AG10803 (cell line): ENCODE data around the gene FBXL14.

ENCODE experiments used
- DNase-seq: peaks from one replicate; pipeline ENCODE4 v3.0.0; 2010; ENCODE audit warnings: low read depth
- H3K4me3 ChIP-seq: 2 replicates; pipeline ENCODE4 v1.5.1; 2011; ENCODE audit warnings: mild to moderate bottlenecking, low read length, control low read depth
- TF ChIP-seq, protein P1 (sequence below): conservative IDR thresholded peaks from 2 replicates; pipeline ENCODE4 v1.5.1; 2011; ENCODE audit warnings: mild to moderate bottlenecking, low read length, control low read depth, inconsistent platforms

Gene FBXL14

GRCh38 chr12:1518591-1519516, 75.5 kb downstream of the FBXL14 start:
- no peak overlapping the region for H3K4me3 ChIP-seq
- peak; percentile 74 for DNase-seq
- TF ChIP-seq, protein P1, sequence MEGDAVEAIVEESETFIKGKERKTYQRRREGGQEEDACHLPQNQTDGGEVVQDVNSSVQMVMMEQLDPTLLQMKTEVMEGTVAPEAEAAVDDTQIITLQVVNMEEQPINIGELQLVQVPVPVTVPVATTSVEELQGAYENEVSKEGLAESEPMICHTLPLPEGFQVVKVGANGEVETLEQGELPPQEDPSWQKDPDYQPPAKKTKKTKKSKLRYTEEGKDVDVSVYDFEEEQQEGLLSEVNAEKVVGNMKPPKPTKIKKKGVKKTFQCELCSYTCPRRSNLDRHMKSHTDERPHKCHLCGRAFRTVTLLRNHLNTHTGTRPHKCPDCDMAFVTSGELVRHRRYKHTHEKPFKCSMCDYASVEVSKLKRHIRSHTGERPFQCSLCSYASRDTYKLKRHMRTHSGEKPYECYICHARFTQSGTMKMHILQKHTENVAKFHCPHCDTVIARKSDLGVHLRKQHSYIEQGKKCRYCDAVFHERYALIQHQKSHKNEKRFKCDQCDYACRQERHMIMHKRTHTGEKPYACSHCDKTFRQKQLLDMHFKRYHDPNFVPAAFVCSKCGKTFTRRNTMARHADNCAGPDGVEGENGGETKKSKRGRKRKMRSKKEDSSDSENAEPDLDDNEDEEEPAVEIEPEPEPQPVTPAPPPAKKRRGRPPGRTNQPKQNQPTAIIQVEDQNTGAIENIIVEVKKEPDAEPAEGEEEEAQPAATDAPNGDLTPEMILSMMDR = no peak

GRCh38 chr12:1517734-1518525, 76.5 kb downstream of the FBXL14 start:
- no peak for DNase-seq
- TF ChIP-seq, protein P1 = no peak
- no peak overlapping the region for H3K4me3 ChIP-seq

GRCh38 chr12:1517007-1517406, 77.4 kb downstream of the FBXL14 start:
- TF ChIP-seq, protein P1 = peak; percentile 63
- DNase-seq = peak; percentile 97
- H3K4me3 ChIP-seq = no peak overlapping the region
